GM15510 (cell line): ENCODE data around the gene ALAS1.

ENCODE experiments used
- POLR2A ChIP-seq: IDR thresholded peaks from 3 replicates; pipeline ENCODE4 v1.6.1; 2011; ENCODE audit warnings: borderline replicate concordance; ENCODE audit not compliant: insufficient read length; ENCODE audit errors: extremely low read depth

Gene ALAS1

DNA sequence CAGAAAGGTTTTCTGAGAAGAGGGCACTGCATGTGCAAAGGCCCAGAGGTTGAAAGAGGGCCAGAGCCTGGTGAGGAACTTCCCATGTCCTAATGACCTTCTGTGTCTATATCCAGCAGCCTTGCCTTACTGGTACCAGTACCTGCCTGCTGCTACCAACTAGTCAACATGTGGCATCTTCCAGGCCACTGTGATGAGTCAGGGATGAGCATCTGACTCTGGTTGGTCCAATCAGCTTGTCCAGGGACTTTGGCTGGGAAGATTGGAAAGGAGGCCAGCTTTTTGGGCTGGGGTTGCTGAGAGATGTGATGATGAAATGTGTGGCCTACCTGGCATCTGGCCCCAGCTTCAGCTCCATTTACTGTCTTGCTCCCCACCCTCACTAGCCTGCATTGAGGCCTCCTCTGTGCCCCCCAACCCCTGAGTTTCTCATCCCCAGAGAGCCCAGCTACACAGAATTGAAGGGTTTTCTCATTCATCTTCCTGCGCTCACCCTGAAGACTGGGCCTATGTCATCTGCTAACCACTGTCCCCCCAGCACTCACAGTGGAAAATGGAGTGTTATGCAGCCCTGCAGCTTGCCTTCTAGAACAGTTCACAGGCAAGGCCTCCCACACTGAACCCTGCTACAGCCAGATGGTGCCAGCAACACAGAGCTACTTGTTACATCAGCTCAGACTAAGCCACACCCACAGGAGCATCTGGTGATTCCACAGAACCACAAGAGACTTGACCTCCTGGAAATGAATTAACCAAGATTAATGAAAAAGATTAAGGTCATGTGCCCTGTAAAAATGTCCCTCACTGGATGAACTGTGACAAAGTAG is 42.3 kb downstream of the ALAS1 start:
- TF ChIP-seq POLR2A, result peak; percentile 58

DNA sequence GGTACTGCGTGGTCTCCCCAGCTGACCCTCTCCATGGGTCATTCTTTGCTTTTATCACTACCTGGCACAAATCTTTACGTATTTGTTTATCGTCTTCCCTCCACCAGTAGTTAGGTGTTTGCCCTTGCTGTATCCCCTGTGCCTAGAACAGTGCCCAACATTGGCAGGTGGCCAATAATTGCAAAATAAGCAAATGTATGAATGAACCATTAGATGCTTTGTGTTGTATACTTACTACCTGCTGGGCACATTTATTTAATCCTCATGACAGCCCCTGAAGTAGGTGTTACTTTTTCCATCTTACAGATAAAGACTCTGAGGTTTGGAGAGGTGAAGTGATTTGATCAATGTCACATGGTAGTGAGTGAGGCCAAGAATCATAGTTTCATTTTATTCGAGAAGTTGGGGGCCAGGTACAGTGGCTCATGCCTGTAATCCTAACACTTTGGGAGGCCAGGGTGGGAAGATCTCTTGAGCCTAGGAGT is 43.0 kb downstream of the ALAS1 start:
- no peak for TF ChIP-seq POLR2A

DNA sequence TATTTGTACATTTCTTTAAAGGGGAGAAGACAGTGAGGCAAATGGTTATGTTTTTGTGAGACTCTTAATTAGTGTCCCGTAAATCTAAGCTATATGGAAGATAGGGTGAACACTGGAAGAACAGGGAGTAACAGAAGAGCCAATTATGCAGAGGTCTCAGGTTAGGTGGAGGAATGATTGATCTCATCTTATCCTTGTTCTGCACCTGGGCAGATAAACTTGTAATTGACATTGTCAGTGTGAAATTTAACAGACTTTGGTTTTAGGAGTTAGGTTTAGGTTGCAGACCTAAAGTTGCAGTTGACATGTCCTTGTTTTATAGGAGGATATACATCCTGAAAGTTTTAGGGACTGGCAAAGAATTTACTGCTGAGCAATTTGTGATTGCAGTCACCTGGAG is 44.1 kb downstream of the ALAS1 start:
- no peak for TF ChIP-seq POLR2A

DNA sequence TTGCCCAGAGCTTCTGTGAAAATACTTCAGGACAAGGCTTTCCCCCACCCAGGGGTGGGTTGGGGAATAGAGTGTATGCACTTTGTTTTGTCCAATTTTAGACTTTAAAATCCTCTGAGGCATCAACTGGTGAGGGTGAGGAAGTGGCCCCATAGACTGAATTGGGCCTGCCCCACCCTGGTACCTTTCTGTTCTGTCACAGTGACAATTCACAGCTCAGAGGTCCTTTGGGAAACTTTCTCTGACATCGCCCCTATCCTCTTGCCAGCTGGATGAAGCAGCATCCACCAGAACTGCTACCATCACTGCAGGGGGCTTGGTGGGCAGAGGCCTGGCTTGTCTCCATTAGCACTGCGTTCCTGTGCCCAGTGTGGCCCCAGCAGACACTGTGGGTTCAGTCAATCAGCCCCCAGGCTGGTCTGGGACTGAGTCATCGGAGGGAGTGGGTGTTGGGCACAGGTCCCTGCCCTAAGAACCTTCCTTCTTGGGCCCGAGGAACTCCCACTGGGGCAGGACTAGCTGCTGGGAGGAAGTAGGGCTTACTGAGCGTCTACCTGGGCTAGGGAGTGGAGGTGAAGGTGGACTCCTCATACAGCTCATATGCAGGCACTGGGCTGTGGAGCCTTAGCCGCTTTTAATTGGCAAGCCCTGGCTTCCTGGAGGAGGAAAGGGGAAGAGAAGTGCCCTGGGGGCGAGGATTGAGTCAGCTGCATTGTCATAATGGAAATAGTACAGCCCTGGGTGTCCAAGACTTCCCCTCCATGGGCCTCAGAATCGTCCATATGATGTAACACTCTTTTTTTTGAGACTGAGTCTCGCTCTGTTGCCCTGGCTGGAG is 46.0 kb downstream of the ALAS1 start:
- TF ChIP-seq POLR2A, result peak; percentile 33

DNA sequence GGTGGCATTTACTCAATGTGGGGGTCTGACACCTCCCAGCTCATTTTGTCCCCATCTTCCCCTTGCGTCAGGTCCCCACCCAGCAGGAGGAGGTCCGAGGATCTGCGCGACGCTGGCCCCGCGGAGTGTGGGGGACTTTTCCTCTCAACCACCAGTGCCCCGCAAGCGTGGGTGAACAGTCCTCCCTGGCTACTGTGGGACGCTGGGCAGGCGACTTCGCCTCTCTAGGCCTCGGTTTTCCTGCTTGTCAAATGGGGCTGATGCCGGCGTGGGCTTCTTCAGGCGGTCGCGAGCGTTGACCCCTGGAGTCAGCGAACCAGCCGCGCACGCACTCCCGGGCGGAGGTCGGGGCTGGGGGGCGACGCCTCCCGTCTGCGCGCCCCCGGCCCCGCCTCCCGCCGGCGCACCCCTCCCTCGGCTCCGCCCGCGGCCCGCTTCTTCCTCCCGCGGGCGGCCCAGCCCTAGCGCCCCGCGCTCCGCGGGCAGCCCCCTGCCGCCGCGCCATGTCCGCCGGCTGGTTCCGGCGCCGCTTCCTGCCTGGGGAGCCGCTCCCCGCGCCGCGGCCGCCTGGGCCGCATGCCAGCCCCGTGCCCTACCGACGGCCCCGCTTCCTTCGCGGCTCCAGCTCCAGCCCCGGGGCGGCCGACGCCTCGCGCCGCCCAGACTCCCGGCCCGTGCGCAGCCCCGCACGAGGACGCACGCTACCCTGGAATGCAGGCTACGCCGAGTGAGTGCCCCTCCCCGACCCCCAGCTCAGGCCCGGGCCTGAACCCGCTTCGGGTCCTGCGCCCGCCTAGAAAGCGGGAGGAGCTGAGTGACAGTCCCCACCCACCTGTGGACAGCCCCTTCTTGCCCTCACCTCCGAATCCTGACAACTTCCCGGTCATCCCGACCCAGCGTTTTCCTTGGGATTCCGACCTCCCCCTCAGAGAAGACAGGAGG is 47.6 kb downstream of the ALAS1 start, which contains the start of gene PPM1M:
Gene PPM1M, plus strand, starts transcription at position 438 of the 942 bp plus-strand sequence. Its CDS starts 66 bp downstream, at position 504.
- TF ChIP-seq POLR2A, result peak; percentile 41

DNA sequence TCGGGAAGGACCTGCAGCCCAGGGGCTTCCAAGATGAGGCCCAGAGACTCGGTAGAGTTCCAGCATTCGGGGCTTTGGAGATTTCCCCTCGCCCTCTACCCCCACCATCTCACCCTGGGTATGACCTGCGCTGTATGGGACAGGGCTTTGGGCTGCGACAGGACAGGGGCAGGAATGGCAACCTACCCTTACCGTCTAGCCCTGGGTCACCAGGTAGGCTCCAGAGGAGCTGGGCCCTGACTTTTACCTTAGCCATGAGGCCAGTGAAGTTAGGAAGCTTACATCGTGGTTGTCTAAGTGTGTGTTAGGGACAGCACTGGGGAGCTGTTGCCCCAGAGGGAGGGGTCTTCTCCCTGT is 48.3 kb downstream of the ALAS1 start:
- TF ChIP-seq POLR2A, result no peak

DNA sequence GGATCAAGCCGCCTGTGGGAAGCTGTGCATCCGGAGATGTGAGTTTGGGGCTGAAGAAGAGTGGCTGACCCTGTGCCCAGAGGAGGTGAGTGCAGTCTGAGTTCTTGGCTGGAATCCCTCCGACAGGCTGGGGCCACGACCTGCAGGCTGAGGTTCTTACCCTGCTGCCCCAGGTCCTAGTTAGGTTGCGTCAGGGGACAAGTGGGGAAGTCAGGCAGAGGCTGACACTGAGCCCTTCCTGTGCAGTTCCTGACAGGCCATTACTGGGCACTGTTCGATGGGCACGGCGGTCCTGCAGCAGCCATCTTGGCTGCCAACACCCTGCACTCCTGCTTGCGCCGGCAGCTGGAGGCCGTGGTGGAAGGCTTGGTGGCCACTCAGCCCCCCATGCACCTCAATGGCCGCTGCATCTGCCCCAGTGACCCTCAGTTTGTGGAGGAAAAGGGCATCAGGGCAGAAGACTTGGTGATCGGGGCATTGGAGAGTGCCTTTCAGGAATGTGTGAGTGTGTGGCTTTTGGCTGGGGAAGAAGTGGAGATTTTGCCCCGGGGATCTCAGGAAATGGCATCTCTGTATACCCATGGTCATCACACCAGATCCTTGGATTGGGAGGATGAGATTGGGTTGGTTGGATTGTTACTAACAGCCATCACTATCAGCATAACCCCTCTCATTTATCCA is 48.9 kb downstream of the ALAS1 start:
- TF ChIP-seq POLR2A, result no peak

DNA sequence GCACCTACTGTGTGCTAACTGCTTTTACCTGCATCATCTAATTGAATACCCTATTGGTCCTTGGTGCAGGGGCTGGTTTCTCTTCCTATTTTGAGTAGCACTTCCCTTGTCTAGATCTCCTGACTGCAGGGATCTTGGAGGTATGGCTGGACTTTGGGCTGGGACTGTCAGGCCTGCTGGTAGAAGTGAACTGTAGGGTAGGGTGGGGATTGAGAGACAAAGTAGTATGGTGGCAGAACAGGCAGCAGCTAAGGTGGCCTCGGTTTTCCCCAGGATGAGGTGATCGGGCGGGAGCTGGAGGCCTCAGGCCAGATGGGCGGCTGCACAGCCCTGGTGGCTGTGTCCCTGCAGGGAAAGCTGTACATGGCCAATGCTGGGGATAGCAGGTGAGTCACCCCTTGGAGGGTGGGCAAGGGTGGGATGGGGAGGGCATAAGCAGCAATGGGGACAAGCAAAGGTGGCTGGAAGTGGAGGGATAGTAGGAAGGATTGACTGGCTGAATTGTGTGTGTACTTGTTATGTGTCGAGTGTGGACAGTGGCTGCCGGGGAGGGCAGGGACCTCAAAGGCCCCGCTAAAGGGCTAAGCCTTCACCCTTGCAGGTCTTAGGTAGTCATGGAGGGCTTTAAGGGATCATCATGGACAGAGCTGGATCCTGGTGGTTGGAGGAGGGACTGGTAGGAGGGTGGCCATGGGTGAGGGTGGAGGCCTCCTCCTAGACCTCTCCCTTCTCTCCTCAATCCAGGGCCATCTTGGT is 49.6 kb downstream of the ALAS1 start:
- no peak for TF ChIP-seq POLR2A

DNA sequence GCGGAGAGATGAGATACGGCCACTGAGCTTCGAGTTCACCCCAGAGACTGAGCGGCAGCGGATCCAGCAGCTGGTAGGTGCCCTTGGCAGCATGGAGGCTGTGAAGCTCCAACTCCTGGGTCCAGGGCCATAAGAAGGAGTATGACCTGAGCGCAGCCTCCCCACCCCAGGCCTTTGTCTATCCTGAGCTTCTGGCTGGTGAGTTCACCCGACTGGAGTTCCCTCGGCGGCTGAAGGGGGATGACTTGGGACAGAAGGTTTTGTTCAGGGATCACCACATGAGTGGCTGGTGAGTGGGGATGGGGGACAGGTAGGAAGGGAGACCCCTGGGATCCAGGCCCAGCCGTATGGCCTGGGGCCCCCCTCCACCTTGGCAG is 50.2 kb downstream of the ALAS1 start:
- no peak for TF ChIP-seq POLR2A

DNA sequence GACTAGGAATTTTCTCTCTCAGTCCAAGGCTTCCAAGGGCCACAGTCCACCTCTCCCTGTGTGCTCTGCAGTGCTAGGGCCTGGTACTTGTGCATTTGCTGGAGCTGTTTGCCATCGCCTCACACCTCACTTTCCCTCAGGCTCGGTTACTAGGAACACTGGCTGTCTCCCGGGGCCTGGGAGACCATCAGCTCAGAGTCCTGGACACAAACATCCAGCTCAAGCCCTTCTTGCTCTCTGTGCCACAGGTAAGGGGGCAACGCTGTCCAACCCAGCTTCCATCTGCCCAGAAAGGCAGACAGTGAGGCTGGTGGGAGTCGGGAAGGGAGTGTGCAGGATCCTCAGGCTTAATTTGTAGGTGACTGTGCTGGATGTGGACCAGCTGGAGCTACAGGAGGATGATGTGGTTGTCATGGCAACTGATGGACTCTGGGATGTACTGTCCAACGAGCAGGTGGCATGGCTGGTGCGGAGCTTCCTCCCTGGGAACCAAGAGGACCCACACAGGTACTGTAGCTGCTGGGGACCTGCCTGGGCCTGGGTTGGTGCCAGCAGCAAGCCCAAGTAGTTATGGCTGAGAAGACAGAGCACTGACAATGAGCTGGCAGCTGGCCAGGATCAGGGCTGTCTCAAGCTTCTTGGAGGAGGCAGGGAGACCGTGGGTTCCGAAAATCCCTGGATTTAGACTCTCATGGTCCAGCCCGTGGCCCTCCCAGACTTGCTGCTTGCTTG is 51.0 kb downstream of the ALAS1 start:
- no peak for TF ChIP-seq POLR2A

DNA sequence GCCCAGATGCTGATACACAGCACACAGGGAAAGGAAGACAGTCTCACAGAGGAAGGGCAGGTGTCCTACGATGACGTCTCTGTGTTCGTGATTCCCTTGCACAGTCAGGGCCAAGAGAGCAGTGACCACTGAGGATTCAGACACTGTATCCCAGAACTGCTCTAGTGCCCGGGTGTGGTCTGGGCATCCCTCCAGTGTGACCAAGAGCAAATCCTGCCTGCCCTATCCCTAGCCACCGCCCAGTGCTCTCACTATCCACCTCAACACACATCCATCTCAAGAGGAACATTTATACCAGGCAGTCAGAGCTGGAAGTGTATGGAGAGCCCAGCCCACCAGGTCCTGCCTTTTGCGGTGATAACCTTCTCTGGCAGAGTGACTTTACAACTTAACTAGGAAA is 51.7 kb downstream of the ALAS1 start:
- no peak for TF ChIP-seq POLR2A

DNA sequence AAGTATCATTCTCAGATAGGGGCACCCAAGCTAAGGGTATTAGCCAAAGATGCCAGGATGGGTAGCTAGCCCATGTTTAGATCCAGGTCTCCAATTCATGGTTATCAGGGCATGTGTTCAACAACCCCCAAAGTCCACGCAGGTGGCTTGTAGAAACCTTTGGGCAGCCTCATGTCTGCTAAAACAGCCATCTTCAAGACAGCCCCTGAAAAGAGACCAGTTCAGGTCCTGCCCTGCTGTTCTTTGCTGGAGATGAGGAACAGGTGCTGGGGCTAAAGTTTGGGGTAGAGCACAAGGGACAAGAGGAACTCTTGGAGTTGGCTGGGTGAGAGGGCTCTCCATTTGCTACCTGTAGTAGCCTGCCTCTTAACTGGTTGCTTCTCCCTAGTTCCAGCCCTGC is 52.2 kb downstream of the ALAS1 start:
- no peak for TF ChIP-seq POLR2A
